Right lobe of liver (tissue), 6 donors: ENCODE results near the gene MANSC4. TPM values are rescaled to one million over a fixed set of nuclear protein-coding genes. Genes with fewer than 3 reads are reported as not detected.

Experiments used
- ATAC-seq, 4 donors: fragments of 200-7000 bp; cut with Tn5 transposase; one replicate each; pipeline ENCODE4 v1.9.1; 2020; ENCODE audit warnings: mild to moderate bottlenecking in 4 of 4, moderate library complexity in 4 of 4
- DNase-seq, 3 donors: peaks; one replicate each; pipeline ENCODE4 v3.0.0-alpha.2; 2020
- H3K27ac ChIP-seq, 3 donors: fragments of 200-600 bp; one replicate each; pipeline ENCODE4 v1.8.0; 2022
- H3K27me3 ChIP-seq, 2 donors: fragments of 200-600 bp; one replicate each; pipeline ENCODE4 v1.8.0; 2022
- H3K36me3 ChIP-seq, 4 donors: fragments of 200-600 bp; sonication (generic) in 1 of 4; one replicate each; pipeline versions ENCODE4 v1.5.1 to v1.8.0; 2017 to 2022; ENCODE audit warnings: control low read depth in 1 of 4
- H3K4me1 ChIP-seq, 4 donors: fragments of 200-600 bp; sonication (generic) in 1 of 4; one replicate each; pipeline versions ENCODE4 v1.5.1 to v1.8.0; 2017 to 2022; ENCODE audit warnings: control low read depth in 1 of 4
- H3K4me3 ChIP-seq, 3 donors: fragments of 200-600 bp; one replicate each; pipeline ENCODE4 v1.8.0; 2022
- H3K9me3 ChIP-seq, 4 donors: fragments of 200-600 bp; sonication (generic) in 1 of 4; one replicate each; pipeline versions ENCODE4 v1.5.1 to v1.8.0; 2017 to 2022; ENCODE audit warnings: control low read depth in 1 of 4
- CTCF ChIP-seq, 4 donors: fragments of 200-600 bp in 3 of 4; fragments of 450-650 bp in 1 of 4; IDR thresholded peaks; one replicate each; pipeline versions ENCODE4 v1.5.1 to v1.8.0; 2016 to 2022; ENCODE audit warnings: antibody characterized with exemption in 4 of 4, mild to moderate bottlenecking in 2 of 4
- POLR2A ChIP-seq: fragments of 450-650 bp; IDR thresholded peaks from one replicate; pipeline ENCODE4 v1.6.1; 2017; ENCODE audit warnings: antibody characterized with exemption, mild to moderate bottlenecking
- WGBS: methylation state at CpG from one replicate; pipeline ENCODE4 v1.1.6; 2018; ENCODE audit warnings: low coverage, low lambda C conversion rate; ENCODE audit not compliant: insufficient coverage; ENCODE audit errors: missing lambda C conversion rate; 5-methylcytosine and 5-hydroxymethylcytosine counted together
- intact Hi-C, 2 donors: fragments of 100-400 bp; cut with DNase I; formaldehyde crosslinking; loops; one replicate each; pipeline versions ENCODE4 v1.11.2 to v1.14.1; 2022
- total RNA-seq, 6 experiments: library from RNA; depleted of rRNA in 2 of 6; stranded (reverse); fragments of >200 nt in 2 of 6; fragmentation: NEBNext Ultra II Directional in 3 of 6; extraction: Animal tissue kit (Norgen Biotek cat#: 25700) in 3 of 6; gene quantifications; one replicate each; pipeline versions ENCODE4 v1.1.0 to v1.2.4, GENCODE V29; 2016 to 2023
- donor health status: DM: no; HTN: yes; CAD: no.
- donor health status: DM: no; HTN: no; CAD: no.
- donor health status: DM: no; HTN: no; CAD: no.
- donor health status: DM: no; HTN: yes; CAD: no.
- donor health status: DM: no; HTN: yes; CAD: no.

MANSC4 gene
- total RNA-seq, 6 experiments from 2014 or later, result not detected

DNA sequence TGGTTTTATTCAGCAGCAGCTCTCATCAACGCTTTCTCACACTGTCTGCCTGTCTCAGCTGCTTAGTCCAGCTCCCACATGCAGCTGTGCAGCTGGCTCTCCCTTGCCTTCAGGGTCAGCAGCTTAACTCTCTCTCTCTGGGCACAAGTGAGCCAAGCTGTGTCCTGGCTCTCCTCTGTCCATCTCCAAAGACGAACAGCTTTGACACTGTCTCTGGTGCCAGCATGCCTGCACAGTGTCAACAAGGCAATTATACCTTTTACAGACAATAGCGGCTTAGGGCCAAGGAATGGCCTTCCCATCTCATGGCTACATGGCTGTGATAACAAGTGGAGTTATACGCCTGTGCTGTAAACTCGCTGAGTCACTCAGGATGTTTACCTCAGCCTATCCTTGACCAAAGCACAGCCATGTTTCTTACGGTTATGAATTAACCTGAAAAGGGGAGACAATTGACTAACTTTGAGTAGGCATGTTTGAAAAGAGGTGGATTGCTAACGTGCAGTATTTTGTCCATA lies 38.4 kb upstream of the MANSC4 start:
- no peak for DNase-seq
- TF ChIP-seq POLR2A, result no peak
- no peak for TF ChIP-seq CTCF (IDR thresholded peaks at IDR 0.05)
- WGBS, result 63% methylated on average over 7 of the region's 7 CpGs
- H3K4me1 ChIP-seq, result no peaks in the 10 kb centered on the region
- no peak overlapping the region for H3K4me3 ChIP-seq
- intact Hi-C loops, result no loop called here
- ATAC-seq, result no peak
- no peaks in the 10 kb centered on the region for H3K9me3 ChIP-seq
- H3K27me3 ChIP-seq, result no peaks in the 10 kb centered on the region
- no peaks in the 10 kb centered on the region for H3K36me3 ChIP-seq
- H3K27ac ChIP-seq, result no peak overlapping the region

GRCh38 chr12:27817766-27818165 lies 37.7 kb upstream of the MANSC4 start:
- Histone ChIP-seq H3K27me3 (no peaks in the 10 kb centered on the region), H3K36me3 (no peaks in the 10 kb centered on the region), H3K9me3 (no peaks in the 10 kb centered on the region), H3K27ac (no peak overlapping the region), H3K4me1 (no peaks in the 10 kb centered on the region), H3K4me3 (no peak overlapping the region)
- no peak for ATAC-seq
- WGBS, result 74% methylated on average over 4 of the region's 4 CpGs
- TF ChIP-seq POLR2A (no peak), CTCF (IDR thresholded peaks at IDR 0.05) (no peak)
- intact Hi-C loops, result no loop called here
- no peak for DNase-seq

DNA sequence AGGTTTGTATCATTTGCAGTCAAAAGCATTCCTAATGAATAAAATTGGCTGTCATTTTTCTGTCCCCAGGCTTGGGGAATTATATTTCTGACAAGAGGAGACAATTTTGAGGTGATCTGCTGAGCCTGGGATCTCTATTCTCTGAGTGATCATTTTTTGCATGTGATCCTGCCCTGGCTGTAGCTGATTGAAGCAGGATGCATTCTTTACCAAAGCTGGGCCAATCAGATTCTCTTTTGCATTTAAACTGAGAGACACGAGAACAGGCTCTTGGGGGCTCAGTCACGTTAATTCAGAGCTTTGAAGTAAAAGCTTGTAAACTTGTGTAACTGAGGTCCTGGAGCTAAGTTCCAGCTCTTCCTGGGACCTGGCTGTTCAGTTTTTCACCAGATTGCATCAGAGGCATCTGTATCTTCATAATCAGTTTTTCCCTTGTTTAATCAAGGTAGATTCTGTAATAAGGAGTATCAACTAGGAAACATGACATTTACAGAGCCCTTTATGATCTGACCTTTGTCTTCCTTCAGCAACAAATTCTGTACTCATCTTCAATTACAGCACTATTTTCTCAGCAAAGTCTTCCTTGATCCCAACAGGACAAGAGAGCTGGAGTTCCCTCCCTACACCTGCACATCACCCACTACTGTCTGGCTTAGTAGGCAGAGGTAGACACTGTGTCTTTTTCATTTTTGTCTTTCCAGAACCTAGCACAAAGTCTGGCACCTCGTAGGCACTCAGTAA lies 35.0 kb upstream of the MANSC4 start:
- DNase-seq (no peak), ATAC-seq (no peak)
- H3K9me3 ChIP-seq, result no peaks in the 10 kb centered on the region
- no peaks in the 10 kb centered on the region for H3K36me3 ChIP-seq
- intact Hi-C loops, result no loop called here
- H3K4me3 ChIP-seq, result no peak overlapping the region
- H3K27ac ChIP-seq, result no peak overlapping the region
- H3K4me1 ChIP-seq, result no peaks in the 10 kb centered on the region
- TF ChIP-seq POLR2A, result no peak
- no peak for TF ChIP-seq CTCF (IDR thresholded peaks at IDR 0.05)
- 42% methylated on average over 2 of the region's 3 CpGs for WGBS
- no peaks in the 10 kb centered on the region for H3K27me3 ChIP-seq

DNA sequence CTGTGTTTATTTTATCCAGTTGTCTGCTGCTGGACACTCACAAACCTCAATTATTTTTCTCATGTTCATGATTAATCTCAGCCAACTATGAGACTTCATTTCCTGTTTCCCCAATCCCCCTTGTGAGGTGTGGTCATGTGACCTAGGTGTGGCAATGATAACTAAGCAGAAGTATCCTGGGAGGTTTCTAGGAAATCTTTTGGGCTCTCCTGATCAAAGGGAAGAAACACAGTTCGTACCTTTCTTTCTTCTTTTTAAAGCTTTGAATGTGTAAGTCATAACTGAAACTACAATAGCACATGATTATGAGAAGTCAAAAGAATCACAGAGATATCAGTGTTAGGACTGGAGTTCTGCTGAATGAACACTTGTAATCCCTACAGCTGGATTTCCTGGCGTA lies 34.4 kb upstream of the MANSC4 start:
- H3K27me3 ChIP-seq, result no peaks in the 10 kb centered on the region
- H3K27ac ChIP-seq, result no peak overlapping the region
- TF ChIP-seq POLR2A (no peak), CTCF (IDR thresholded peaks at IDR 0.05) (no peak)
- no peaks in the 10 kb centered on the region for H3K36me3 ChIP-seq
- 74% methylated on average over 2 of the region's 2 CpGs for WGBS
- H3K9me3 ChIP-seq, result no peaks in the 10 kb centered on the region
- no peak overlapping the region for H3K4me3 ChIP-seq
- DNase-seq (no peak), ATAC-seq (no peak)
- H3K4me1 ChIP-seq, result no peaks in the 10 kb centered on the region
- intact Hi-C loops, result no loop called here
